Measurements from ENCODE around the gene OLFM2.

The OLFM2 gene

DNA sequence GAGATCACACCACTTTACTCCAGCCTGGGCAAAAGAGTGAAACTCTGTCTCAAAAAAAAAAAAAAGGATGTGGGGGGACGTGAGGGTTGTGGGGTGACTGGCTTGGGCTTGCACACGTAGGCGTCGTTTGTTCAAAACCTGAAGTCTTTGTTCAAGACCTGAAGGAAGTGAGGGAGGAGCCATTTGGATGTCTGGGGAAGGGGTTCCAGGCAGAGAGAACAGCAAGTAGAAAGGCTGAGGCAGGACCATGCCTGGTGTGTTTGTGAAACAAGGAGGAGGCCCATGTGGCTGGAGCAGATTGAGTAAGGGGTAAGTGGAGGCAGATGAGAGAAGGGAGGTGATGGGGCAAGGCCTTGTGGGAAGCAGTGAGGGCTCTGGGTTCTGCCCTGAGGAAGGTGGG lies 73.4 kb downstream of the OLFM2 start:
- H3K4me3 ChIP-seq (replicated peaks; ENCODE audit: insufficient read depth, low read length): no peak overlapping the region
- no peak for TF ChIP-seq SPI1 (IDR thresholded peaks at IDR 0.05; ENCODE audit: borderline replicate concordance, low read depth)
- TF ChIP-seq GABPA (IDR thresholded peaks at IDR 0.05; ENCODE audit: low read depth): no peak
- TF ChIP-seq POLR2AphosphoS5 (IDR thresholded peaks at IDR 0.05; ENCODE audit: low read depth): no peak
- TF ChIP-seq, protein P1, sequence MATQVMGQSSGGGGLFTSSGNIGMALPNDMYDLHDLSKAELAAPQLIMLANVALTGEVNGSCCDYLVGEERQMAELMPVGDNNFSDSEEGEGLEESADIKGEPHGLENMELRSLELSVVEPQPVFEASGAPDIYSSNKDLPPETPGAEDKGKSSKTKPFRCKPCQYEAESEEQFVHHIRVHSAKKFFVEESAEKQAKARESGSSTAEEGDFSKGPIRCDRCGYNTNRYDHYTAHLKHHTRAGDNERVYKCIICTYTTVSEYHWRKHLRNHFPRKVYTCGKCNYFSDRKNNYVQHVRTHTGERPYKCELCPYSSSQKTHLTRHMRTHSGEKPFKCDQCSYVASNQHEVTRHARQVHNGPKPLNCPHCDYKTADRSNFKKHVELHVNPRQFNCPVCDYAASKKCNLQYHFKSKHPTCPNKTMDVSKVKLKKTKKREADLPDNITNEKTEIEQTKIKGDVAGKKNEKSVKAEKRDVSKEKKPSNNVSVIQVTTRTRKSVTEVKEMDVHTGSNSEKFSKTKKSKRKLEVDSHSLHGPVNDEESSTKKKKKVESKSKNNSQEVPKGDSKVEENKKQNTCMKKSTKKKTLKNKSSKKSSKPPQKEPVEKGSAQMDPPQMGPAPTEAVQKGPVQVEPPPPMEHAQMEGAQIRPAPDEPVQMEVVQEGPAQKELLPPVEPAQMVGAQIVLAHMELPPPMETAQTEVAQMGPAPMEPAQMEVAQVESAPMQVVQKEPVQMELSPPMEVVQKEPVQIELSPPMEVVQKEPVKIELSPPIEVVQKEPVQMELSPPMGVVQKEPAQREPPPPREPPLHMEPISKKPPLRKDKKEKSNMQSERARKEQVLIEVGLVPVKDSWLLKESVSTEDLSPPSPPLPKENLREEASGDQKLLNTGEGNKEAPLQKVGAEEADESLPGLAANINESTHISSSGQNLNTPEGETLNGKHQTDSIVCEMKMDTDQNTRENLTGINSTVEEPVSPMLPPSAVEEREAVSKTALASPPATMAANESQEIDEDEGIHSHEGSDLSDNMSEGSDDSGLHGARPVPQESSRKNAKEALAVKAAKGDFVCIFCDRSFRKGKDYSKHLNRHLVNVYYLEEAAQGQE (IDR thresholded peaks at IDR 0.05; ENCODE audit: insufficient replicate concordance, low read depth): no peak
- TF ChIP-seq, protein P2, sequence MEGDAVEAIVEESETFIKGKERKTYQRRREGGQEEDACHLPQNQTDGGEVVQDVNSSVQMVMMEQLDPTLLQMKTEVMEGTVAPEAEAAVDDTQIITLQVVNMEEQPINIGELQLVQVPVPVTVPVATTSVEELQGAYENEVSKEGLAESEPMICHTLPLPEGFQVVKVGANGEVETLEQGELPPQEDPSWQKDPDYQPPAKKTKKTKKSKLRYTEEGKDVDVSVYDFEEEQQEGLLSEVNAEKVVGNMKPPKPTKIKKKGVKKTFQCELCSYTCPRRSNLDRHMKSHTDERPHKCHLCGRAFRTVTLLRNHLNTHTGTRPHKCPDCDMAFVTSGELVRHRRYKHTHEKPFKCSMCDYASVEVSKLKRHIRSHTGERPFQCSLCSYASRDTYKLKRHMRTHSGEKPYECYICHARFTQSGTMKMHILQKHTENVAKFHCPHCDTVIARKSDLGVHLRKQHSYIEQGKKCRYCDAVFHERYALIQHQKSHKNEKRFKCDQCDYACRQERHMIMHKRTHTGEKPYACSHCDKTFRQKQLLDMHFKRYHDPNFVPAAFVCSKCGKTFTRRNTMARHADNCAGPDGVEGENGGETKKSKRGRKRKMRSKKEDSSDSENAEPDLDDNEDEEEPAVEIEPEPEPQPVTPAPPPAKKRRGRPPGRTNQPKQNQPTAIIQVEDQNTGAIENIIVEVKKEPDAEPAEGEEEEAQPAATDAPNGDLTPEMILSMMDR (IDR thresholded peaks at IDR 0.05; ENCODE audit: insufficient read depth, low read length): no peak
- no peak for DNase-seq (ENCODE audit: low read depth in 1 of 2, low spot score in 1 of 2)
- no peak overlapping the region for H3K27ac ChIP-seq (replicated peaks)
- no peaks in the 10 kb centered on the region for H3K27me3 ChIP-seq (ENCODE audit: insufficient read depth, poor library complexity, severe bottlenecking)

DNA sequence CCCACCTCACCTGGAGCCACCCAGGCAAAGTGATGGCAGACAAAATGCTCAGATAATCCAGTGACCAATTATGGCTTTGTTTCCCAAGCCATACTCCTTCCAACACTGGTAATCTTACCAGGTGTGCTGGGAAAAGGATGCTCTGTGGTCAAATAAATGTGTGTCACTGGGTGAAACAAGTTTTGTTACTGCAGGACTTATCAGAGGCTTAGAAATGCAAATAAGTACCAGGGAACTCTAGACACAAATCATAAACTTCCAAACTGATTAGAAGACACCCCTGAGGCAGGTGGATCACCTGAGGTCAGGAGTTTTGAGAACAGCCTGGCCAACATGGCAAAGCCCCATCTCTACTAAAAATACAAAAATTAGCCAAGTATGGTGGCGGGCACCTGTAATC lies 74.8 kb downstream of the OLFM2 start:
- H3K27me3 ChIP-seq (ENCODE audit: insufficient read depth, poor library complexity, severe bottlenecking): no peaks in the 10 kb centered on the region
- no peak overlapping the region for H3K4me3 ChIP-seq (replicated peaks; ENCODE audit: insufficient read depth, low read length)
- H3K27ac ChIP-seq (replicated peaks): no peak overlapping the region
- TF ChIP-seq, protein P1 (IDR thresholded peaks at IDR 0.05; ENCODE audit: insufficient replicate concordance, low read depth): no peak
- TF ChIP-seq, protein P2 (IDR thresholded peaks at IDR 0.05; ENCODE audit: insufficient read depth, low read length): no peak
- no peak for TF ChIP-seq SPI1 (IDR thresholded peaks at IDR 0.05; ENCODE audit: borderline replicate concordance, low read depth)
- no peak for TF ChIP-seq POLR2AphosphoS5 (IDR thresholded peaks at IDR 0.05; ENCODE audit: low read depth)
- no peak for TF ChIP-seq GABPA (IDR thresholded peaks at IDR 0.05; ENCODE audit: low read depth)
- DNase-seq (ENCODE audit: low read depth in 1 of 2, low spot score in 1 of 2): no peak

DNA sequence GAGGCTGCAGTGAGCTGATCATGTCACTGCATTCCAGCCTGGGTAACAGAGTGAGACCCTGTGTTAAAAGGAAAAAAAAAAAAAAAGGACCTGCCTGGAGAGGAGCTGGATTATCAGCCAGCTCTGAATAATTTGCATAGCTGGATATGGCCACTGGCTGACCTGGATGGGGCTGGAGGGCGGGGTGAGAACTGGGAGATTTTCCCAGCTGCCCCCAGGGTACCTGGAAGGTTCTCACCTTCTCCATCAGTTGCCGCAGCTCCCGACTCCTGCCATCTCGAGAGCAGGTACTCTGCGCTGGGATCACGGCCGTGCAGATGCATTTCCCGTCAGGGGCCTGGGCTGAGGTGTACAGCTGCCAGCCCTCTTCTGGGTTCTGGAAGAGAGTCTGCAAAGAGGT lies 75.9 kb downstream of the OLFM2 start:
- Histone ChIP-seq H3K27ac (replicated peaks) (no peak overlapping the region), H3K27me3 (ENCODE audit: insufficient read depth, poor library complexity, severe bottlenecking) (no peaks in the 10 kb centered on the region), H3K4me3 (replicated peaks; ENCODE audit: insufficient read depth, low read length) (no peak overlapping the region)
- DNase-seq (ENCODE audit: low read depth in 1 of 2, low spot score in 1 of 2): no peak
- TF ChIP-seq, protein P1 (IDR thresholded peaks at IDR 0.05; ENCODE audit: insufficient replicate concordance, low read depth): no peak
- TF ChIP-seq, protein P2 (IDR thresholded peaks at IDR 0.05; ENCODE audit: insufficient read depth, low read length): no peak
- TF ChIP-seq GABPA (IDR thresholded peaks at IDR 0.05; ENCODE audit: low read depth) (no peak), POLR2AphosphoS5 (IDR thresholded peaks at IDR 0.05; ENCODE audit: low read depth) (no peak), SPI1 (IDR thresholded peaks at IDR 0.05; ENCODE audit: borderline replicate concordance, low read depth) (no peak)
